ENCODE data around the gene VSIG10L.

DNA sequence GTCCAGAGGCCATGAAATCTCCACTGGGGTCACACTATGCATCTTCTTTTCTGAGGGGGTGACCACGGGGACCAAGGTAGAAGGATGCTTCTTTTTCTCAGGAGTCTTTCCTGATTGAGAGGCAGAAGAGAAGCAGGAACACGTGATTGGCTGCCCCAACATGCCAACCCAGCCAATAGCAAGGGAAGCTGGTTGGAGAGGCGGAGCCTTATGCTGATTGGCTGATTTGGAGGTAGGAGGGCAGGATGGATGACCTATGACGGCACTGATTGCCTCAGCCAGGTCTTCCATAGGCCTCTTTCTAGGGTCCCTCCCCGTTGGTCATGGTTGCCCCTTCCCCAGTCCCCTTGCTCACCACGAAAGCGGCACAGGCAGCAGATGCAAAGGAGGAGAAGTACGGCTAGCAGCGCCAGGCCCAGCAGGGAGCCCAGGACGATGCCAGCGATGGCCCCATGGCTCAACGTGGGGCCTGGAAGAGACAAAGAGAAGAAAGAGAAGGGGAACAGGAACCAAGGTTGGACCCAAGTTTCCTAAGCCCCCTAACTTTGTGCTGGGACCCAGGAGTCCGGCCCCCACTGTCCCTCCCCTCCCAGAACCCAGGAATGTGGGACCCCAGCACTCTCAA, 8.0 kb downstream of the VSIG10L start:
- no peak for TF ChIP-seq CTCF (IDR thresholded peaks at IDR 0.05)
- no peak for TF ChIP-seq HOXA7 (CRISPR knock-in tag; IDR thresholded peaks at IDR 0.05)
